HepG2 (cell line): Measurements from ENCODE around the gene TLDC2. TPM values are rescaled to one million over a fixed set of nuclear protein-coding genes. Genes with fewer than 3 reads are reported as not detected.

Experiments
- ARID3A ChIP-seq: IDR thresholded peaks from 2 replicates; pipeline ENCODE4 v1.6.1; 2012; ENCODE audit warnings: low read depth, low read length, improper control_type of control experiment
- BHLHE40 ChIP-seq: IDR thresholded peaks from 2 replicates; pipeline ENCODE4 v1.6.1; 2011; ENCODE audit warnings: low read length, improper control_type of control experiment
- CC2D1A ChIP-seq: sonication (generic); formaldehyde crosslinking; IDR thresholded peaks from 2 replicates; pipeline ENCODE4 v1.8.1; 2023; ENCODE audit warnings: mild to moderate bottlenecking, missing genetic modification reagents
- CHCHD3 ChIP-seq: sonication (generic); formaldehyde crosslinking; IDR thresholded peaks from 2 replicates; pipeline ENCODE4 v1.8.0; 2022; ENCODE audit warnings: mild to moderate bottlenecking, missing genetic modification reagents, moderate library complexity
- CREBL2 ChIP-seq: sonication (generic); formaldehyde crosslinking; IDR thresholded peaks from 2 replicates; pipeline ENCODE4 v1.8.1; 2023; ENCODE audit warnings: missing genetic modification reagents, mild to moderate bottlenecking, borderline replicate concordance
- CREM ChIP-seq, 2 experiments: sonication (generic) in 1 of 2; formaldehyde crosslinking in 1 of 2; IDR thresholded peaks; 2 replicates each; pipeline versions ENCODE4 v1.4.0 to v1.6.1; 2016 to 2020; ENCODE audit warnings: antibody characterized with exemption in 1 of 2, mild to moderate bottlenecking in 1 of 2, missing genetic modification reagents in 1 of 2
- HMGXB4 ChIP-seq, 2 experiments: sonication (generic) in 1 of 2; formaldehyde crosslinking in 1 of 2; IDR thresholded peaks; 2 replicates each; pipeline versions ENCODE4 v1.4.0 to v1.6.1; 2018 to 2020; ENCODE audit warnings: missing genetic modification reagents in 2 of 2, borderline replicate concordance in 1 of 2, low read depth in 1 of 2, mild to moderate bottlenecking in 1 of 2, missing biosample characterization in 1 of 2
- HNF4G ChIP-seq, 2 experiments: sonication (generic) in 1 of 2; formaldehyde crosslinking in 1 of 2; IDR thresholded peaks; 2 replicates each; pipeline versions ENCODE4 v1.4.0 to v1.6.1; 2011 to 2020; ENCODE audit warnings: borderline replicate concordance in 2 of 2, low read depth in 2 of 2, mild to moderate bottlenecking in 2 of 2, low read length in 1 of 2, missing genetic modification reagents in 1 of 2, moderate library complexity in 1 of 2
- KDM5B ChIP-seq: sonication (generic); formaldehyde crosslinking; IDR thresholded peaks from 2 replicates; pipeline ENCODE4 v1.4.0; 2020; ENCODE audit warnings: missing genetic modification reagents, mild to moderate bottlenecking, borderline replicate concordance
- MLLT10 ChIP-seq: sonication (generic); formaldehyde crosslinking; IDR thresholded peaks from 2 replicates; pipeline ENCODE4 v1.4.0; 2020; ENCODE audit warnings: missing genetic modification reagents
- NRL ChIP-seq: sonication (generic); formaldehyde crosslinking; IDR thresholded peaks from 2 replicates; pipeline ENCODE4 v1.5.0; 2020; ENCODE audit warnings: missing genetic modification reagents, mild to moderate bottlenecking, moderate library complexity, borderline replicate concordance
- PRMT3 ChIP-seq: sonication (generic); formaldehyde crosslinking; IDR thresholded peaks from 2 replicates; pipeline ENCODE4 v1.8.1; 2022; ENCODE audit warnings: low read depth, mild to moderate bottlenecking, moderate library complexity, missing genetic modification reagents, borderline replicate concordance
- RBAK ChIP-seq: sonication (generic); formaldehyde crosslinking; IDR thresholded peaks from 2 replicates; pipeline ENCODE4 v1.5.1; 2020; ENCODE audit warnings: mild to moderate bottlenecking, missing genetic modification reagents
- REL ChIP-seq: sonication (generic); formaldehyde crosslinking; conservative IDR thresholded peaks from 2 replicates; pipeline ENCODE4 v1.8.0; 2022; ENCODE audit warnings: mild to moderate bottlenecking, missing genetic modification reagents, moderate library complexity
- REPIN1 ChIP-seq: sonication (generic); formaldehyde crosslinking; IDR thresholded peaks from 2 replicates; pipeline ENCODE4 v1.8.0; 2022; ENCODE audit warnings: missing genetic modification reagents, low read depth, mild to moderate bottlenecking, borderline replicate concordance
- ZBTB34 ChIP-seq: sonication (generic); formaldehyde crosslinking; IDR thresholded peaks from 2 replicates; pipeline ENCODE4 v1.8.0; 2022; ENCODE audit warnings: mild to moderate bottlenecking, missing genetic modification reagents
- ZFP36 ChIP-seq: fragments of 150-350 bp; IDR thresholded peaks from 2 replicates; pipeline ENCODE4 v1.6.1; 2018; ENCODE audit warnings: borderline replicate concordance, low read length, low read depth; ENCODE audit not compliant: partially characterized antibody
- ZFYVE20 ChIP-seq: sonication (generic); formaldehyde crosslinking; IDR thresholded peaks from 2 replicates; pipeline ENCODE4 v1.8.0; 2023; ENCODE audit warnings: low read depth, mild to moderate bottlenecking, moderate library complexity, missing genetic modification reagents, borderline replicate concordance
- ZNF629 ChIP-seq: sonication (generic); formaldehyde crosslinking; conservative IDR thresholded peaks from 2 replicates; pipeline ENCODE4 v1.5.0; 2020; ENCODE audit warnings: missing genetic modification reagents
- ZNF639 ChIP-seq: conservative IDR thresholded peaks from 2 replicates; pipeline ENCODE4 v1.6.1; 2018; ENCODE audit warnings: missing genetic modification reagents
- polyA plus RNA-seq, 8 experiments: library from polyadenylated mRNA; depleted of rRNA in 3 of 8; stranded (reverse) in 7 of 8; unstranded in 1 of 8; fragments of >200 nt; fragmentation: Illumina TruSeq in 4 of 8; extraction: Trizol in 4 of 8; gene quantifications; 2 replicates each; pipeline versions ENCODE4 v1.2.1 to v1.2.3, GENCODE V29; 2011 to 2016; ENCODE audit warnings: low read depth in 4 of 8, missing spikeins in 1 of 8, mixed read lengths in 1 of 8; ENCODE audit not compliant: insufficient read depth in 1 of 8
- total RNA-seq, 5 experiments: library from RNA; depleted of rRNA; stranded (reverse); fragments of >200 nt; fragmentation: Illumina TruSeq; extraction: Trizol; gene quantifications; 2 replicates each; pipeline ENCODE4 v1.2.3, GENCODE V29; 2016; ENCODE audit warnings: low read depth in 1 of 5

The TLDC2 gene
- total and polyA plus RNA-seq, 2 of the 13 experiments (the other 11 are each of a cell fraction or from before 2014, with no cell fraction given): 1.5 to 1.6 TPM

- TF ChIP-seq ZBTB34 (no peak), CHCHD3 (CRISPR knock-in tag) (no peak), CREM (IDR thresholded peaks at IDR 0.05) (no peak), CREM (CRISPR knock-in tag; IDR thresholded peaks at IDR 0.05) (no peak), ZFP36 (no peak), BHLHE40 (no peak; the same call in 1 of the 2 replicates), REPIN1 (CRISPR knock-in tag) (peak; percentile 70; the same call in 1 of the 2 replicates), ZFYVE20 (CRISPR knock-in tag) (no peak), KDM5B (CRISPR knock-in tag) (peak; percentile 81), CC2D1A (CRISPR knock-in tag) (no peak), PRMT3 (CRISPR knock-in tag) (no peak), HNF4G (IDR thresholded peaks at IDR 0.05; ENCODE audit: borderline replicate concordance, low read depth, low read length) (no peak), HNF4G (CRISPR knock-in tag; IDR thresholded peaks at IDR 0.05; ENCODE audit: borderline replicate concordance, low read depth) (0 out of 2 replicates have a peak, but pooled peaks have one; percentile 57), ZNF629 (CRISPR knock-in tag) (0 out of 2 replicates have a peak, but pooled peaks have one; percentile 4), CREBL2 (CRISPR knock-in tag) (no peak; the same call in 1 of the 2 replicates), NRL (CRISPR knock-in tag) (peak; percentile 67; the same call in 1 of the 2 replicates), MLLT10 (no peak), RBAK (CRISPR knock-in tag) (no peak), ARID3A (no peak), REL (no peak), HMGXB4 (CRISPR knock-in tag; IDR thresholded peaks at IDR 0.05; ENCODE audit: borderline replicate concordance in 1 of 2, low read depth in 1 of 2) (peak; percentile 83 to 94), ZNF639 (CRISPR knock-in tag) (no peak)
Observed at GRCh38 chr20:36886859-36887751, 11.2 kb downstream of the TLDC2 start (continued).
